Liver (tissue), 9 donors: Measurements from ENCODE around the gene KCTD6. TPM values are rescaled to one million over a fixed set of nuclear protein-coding genes. Genes with fewer than 3 reads are reported as not detected.
A peak's percentile ranks its signal among the peaks of the same experiment; 100 is the strongest.

Source experiments
- DNase-seq: peaks from one replicate; pipeline ENCODE4 v3.0.0-alpha.2; 2017; ENCODE audit warnings: low spot score
- H3K27ac ChIP-seq, 2 donors: one replicate each; pipeline ENCODE4 v1.7.0; 2013; ENCODE audit warnings: inconsistent platforms in 2 of 2, low read length in 2 of 2, control low read depth in 1 of 2, low read depth in 1 of 2, mild to moderate bottlenecking in 1 of 2
- H3K27me3 ChIP-seq, 4 donors: one replicate each; pipeline versions ENCODE4 v1.6.1 to v1.7.0; 2013; ENCODE audit warnings: low read length in 3 of 4, inconsistent platforms in 1 of 4, mild to moderate bottlenecking in 1 of 4, moderate library complexity in 1 of 4; ENCODE audit not compliant: control insufficient read depth in 4 of 4, insufficient read depth in 4 of 4
- H3K36me3 ChIP-seq, 4 donors: one replicate each; pipeline versions ENCODE4 v1.6.1 to v1.7.0; 2013; ENCODE audit warnings: low read length in 3 of 4, mild to moderate bottlenecking in 3 of 4, low read depth in 1 of 4, moderate library complexity in 1 of 4; ENCODE audit not compliant: control insufficient read depth in 4 of 4, insufficient read depth in 3 of 4
- H3K4me1 ChIP-seq, 4 donors: one replicate each; pipeline versions ENCODE4 v1.6.1 to v1.7.0; 2013; ENCODE audit warnings: low read length in 3 of 4, mild to moderate bottlenecking in 3 of 4, moderate library complexity in 1 of 4; ENCODE audit not compliant: control insufficient read depth in 4 of 4, insufficient read depth in 4 of 4
- H3K4me3 ChIP-seq, 3 donors: one replicate each; pipeline versions ENCODE4 v1.6.1 to v1.7.0; 2013; ENCODE audit warnings: low read length in 3 of 3, control low read depth in 1 of 3, low read depth in 1 of 3, mild to moderate bottlenecking in 1 of 3
- H3K9ac ChIP-seq, 2 donors: one replicate each; pipeline ENCODE4 v1.7.0; 2013; ENCODE audit warnings: low read length in 2 of 2, mild to moderate bottlenecking in 2 of 2, moderate library complexity in 2 of 2, control low read depth in 1 of 2, low read depth in 1 of 2
- H3K9me3 ChIP-seq, 4 donors: one replicate each; pipeline versions ENCODE4 v1.6.1 to v1.7.0; 2013; ENCODE audit warnings: low read length in 3 of 4; ENCODE audit not compliant: control insufficient read depth in 4 of 4
- EGR1 ChIP-seq, 2 donors: IDR thresholded peaks; 2 replicates each; pipeline ENCODE4 v1.6.1; 2016 to 2018; ENCODE audit warnings: antibody characterized with exemption in 2 of 2, low read depth in 2 of 2
- FOXA1 ChIP-seq: IDR thresholded peaks from 2 replicates; pipeline ENCODE4 v1.6.1; 2016; ENCODE audit warnings: antibody characterized with exemption
- FOXA2 ChIP-seq: IDR thresholded peaks from 2 replicates; pipeline ENCODE4 v1.6.1; 2016; ENCODE audit warnings: antibody characterized with exemption
- GABPA ChIP-seq, 2 donors: IDR thresholded peaks in 1 of 2; conservative IDR thresholded peaks in 1 of 2; 2 replicates each; pipeline ENCODE4 v1.6.1; 2016; ENCODE audit warnings: antibody characterized with exemption in 2 of 2, mild to moderate bottlenecking in 1 of 2, moderate library complexity in 1 of 2
- HNF4A ChIP-seq, 2 donors: conservative IDR thresholded peaks; 2 replicates each; pipeline ENCODE4 v1.6.1; 2016; ENCODE audit warnings: antibody characterized with exemption in 2 of 2, mild to moderate bottlenecking in 2 of 2
- HNF4G ChIP-seq: IDR thresholded peaks from 2 replicates; pipeline ENCODE4 v1.6.1; 2016; ENCODE audit warnings: antibody characterized with exemption
- JUND ChIP-seq, 2 donors: IDR thresholded peaks; 2 replicates each; pipeline ENCODE4 v1.6.1; 2016; ENCODE audit warnings: antibody characterized with exemption in 2 of 2
- NR2F2 ChIP-seq: IDR thresholded peaks from 2 replicates; pipeline ENCODE4 v1.6.1; 2016; ENCODE audit warnings: antibody characterized with exemption
- RAD21 ChIP-seq, 2 donors: IDR thresholded peaks; 2 replicates each; pipeline ENCODE4 v1.6.1; 2016; ENCODE audit warnings: antibody characterized with exemption in 2 of 2, mild to moderate bottlenecking in 2 of 2
- RXRA ChIP-seq, 2 donors: IDR thresholded peaks; 2 replicates each; pipeline ENCODE4 v1.6.1; 2017 to 2018; ENCODE audit warnings: antibody characterized with exemption in 2 of 2, mild to moderate bottlenecking in 1 of 2
- SP1 ChIP-seq: IDR thresholded peaks from 2 replicates; pipeline ENCODE4 v1.6.1; 2018; ENCODE audit warnings: antibody characterized with exemption, mild to moderate bottlenecking
- TAF1 ChIP-seq: conservative IDR thresholded peaks from 2 replicates; pipeline ENCODE4 v1.6.1; 2016; ENCODE audit warnings: antibody characterized with exemption, mild to moderate bottlenecking
- YY1 ChIP-seq: IDR thresholded peaks from 2 replicates; pipeline ENCODE4 v1.6.1; 2016; ENCODE audit warnings: antibody characterized with exemption, mild to moderate bottlenecking
- WGBS: extraction: QIAGEN DNeasy Blood & Tissue Kit; methylation state at CpG from one replicate; pipeline ENCODE4 v1.1.7; 2013; 5-methylcytosine and 5-hydroxymethylcytosine counted together
- polyA plus RNA-seq, 2 donors: library from polyadenylated mRNA; stranded (reverse) in 1 of 2; unstranded in 1 of 2; fragments of 200-250 nt in 1 of 2; fragments of >200 nt in 1 of 2; fragmentation: Nextera tagmentation in 1 of 2; extraction: Ambion mirVana in 1 of 2; gene quantifications; one replicate each; pipeline versions ENCODE4 v1.2.1 to v1.2.3, GENCODE V29; 2013 to 2015
- total RNA-seq, 2 donors: library from RNA; depleted of rRNA; stranded (reverse); fragments of >200 nt; gene quantifications; one replicate each; pipeline ENCODE4 v1.2.3, GENCODE V29; 2014
- TF ChIP-seq, protein P1 (sequence below): IDR thresholded peaks from 2 replicates; pipeline ENCODE4 v1.6.1; 2016; ENCODE audit warnings: antibody characterized with exemption
- TF ChIP-seq, protein P2 (sequence below): IDR thresholded peaks from 2 replicates; pipeline ENCODE4 v1.6.1; 2016; ENCODE audit warnings: antibody characterized with exemption
- TF ChIP-seq, protein P3 (sequence below): IDR thresholded peaks from 2 replicates; pipeline ENCODE4 v1.6.1; 2016; ENCODE audit warnings: antibody characterized with exemption
- TF ChIP-seq, protein P4 (sequence below): fragments of 150-350 bp; IDR thresholded peaks from 2 replicates; pipeline ENCODE4 v1.5.1; 2017; ENCODE audit warnings: improper control_type of control experiment, low read depth, low read length; ENCODE audit not compliant: missing input control
- TF ChIP-seq, protein P5 (sequence below): IDR thresholded peaks from 2 replicates; pipeline ENCODE4 v1.6.1; 2016; ENCODE audit warnings: antibody characterized with exemption, mild to moderate bottlenecking
- donor health status: healthy.
- donor health status: healthy.
- donor health status: healthy.
- donor health status: healthy.
- donor health status: healthy.

The KCTD6 gene
- total RNA-seq (10 to 100 TPM; 10.7 to 13.8 TPM), polyA plus RNA-seq (10 to 100 TPM in 1 of 2 donors, 1 to 10 TPM in 1; 6.5 to 10.0 TPM)

DNA sequence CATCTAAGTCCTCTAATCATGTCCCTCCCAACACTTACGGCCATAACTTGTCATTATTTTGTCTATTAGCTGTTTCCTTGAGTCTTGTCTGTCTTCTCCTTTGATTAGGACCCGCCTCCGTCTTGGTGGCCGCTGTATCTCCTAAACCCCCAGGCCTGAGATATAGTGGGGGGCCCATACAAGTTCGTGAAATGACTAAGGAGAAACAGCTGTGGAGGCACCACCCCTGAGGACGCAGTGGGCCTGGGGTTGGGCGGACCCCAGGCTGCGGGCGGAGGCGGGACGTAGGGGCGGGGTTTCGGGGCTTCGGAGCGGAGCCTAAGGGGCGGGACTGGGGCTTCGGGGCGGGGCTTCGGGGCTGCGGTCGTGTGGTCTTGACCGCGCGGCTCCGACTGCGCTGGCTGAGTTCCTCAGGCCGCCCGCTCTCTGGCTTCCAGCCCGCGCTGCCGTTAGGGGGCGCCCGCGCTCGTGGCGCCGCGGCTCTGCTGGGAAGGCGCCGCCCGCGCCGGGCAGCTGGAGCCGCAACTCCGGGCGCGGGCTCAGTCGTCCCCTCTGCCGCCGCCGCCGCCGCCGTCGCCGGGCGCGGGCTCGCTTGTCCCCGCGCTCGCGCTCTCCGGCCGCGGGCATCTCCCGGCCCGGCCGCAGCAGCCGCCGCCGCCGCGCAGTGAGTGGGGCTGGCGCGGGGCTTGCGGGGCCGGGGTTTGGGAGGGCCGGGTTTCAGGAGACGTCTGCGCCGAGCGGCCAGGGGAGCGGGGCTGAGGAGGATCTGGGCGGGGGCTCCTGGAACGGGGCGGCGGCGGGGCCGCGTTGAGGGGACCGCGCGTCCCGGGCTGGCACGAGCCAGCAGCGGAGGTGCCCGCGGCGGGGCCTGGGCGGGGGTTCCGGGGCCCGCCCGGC is at the start of gene KCTD6:
KCTD6 (plus strand) TSS at position 591 of the 897 bp plus-strand sequence. CDS start 6,660 bp downstream, outside the sequence.
- peak; percentile 98 for DNase-seq
- Histone ChIP-seq H3K36me3 (no peaks in the 10 kb centered on the region), H3K4me3 (peak within 1 kb of the TSS; percentile 87 to 98 (median 89)), H3K27ac (peak within 1 kb of the TSS; percentile 81 to 86), H3K27me3 (no peaks in the 10 kb centered on the region), H3K9me3 (no peaks in the 10 kb centered on the region), H3K9ac (peak within 1 kb of the TSS; percentile 88 to 89), H3K4me1 (peaks cover 8 to 65% (median 47%) of the 10 kb centered on the region in 4 donors)
- TF ChIP-seq, protein P1, sequence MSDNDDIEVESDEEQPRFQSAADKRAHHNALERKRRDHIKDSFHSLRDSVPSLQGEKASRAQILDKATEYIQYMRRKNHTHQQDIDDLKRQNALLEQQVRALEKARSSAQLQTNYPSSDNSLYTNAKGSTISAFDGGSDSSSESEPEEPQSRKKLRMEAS = no peak
- no peak for TF ChIP-seq TAF1
- no peak for TF ChIP-seq RXRA (IDR thresholded peaks at IDR 0.05)
- TF ChIP-seq SP1 = peak; percentile 53
- TF ChIP-seq, protein P2, sequence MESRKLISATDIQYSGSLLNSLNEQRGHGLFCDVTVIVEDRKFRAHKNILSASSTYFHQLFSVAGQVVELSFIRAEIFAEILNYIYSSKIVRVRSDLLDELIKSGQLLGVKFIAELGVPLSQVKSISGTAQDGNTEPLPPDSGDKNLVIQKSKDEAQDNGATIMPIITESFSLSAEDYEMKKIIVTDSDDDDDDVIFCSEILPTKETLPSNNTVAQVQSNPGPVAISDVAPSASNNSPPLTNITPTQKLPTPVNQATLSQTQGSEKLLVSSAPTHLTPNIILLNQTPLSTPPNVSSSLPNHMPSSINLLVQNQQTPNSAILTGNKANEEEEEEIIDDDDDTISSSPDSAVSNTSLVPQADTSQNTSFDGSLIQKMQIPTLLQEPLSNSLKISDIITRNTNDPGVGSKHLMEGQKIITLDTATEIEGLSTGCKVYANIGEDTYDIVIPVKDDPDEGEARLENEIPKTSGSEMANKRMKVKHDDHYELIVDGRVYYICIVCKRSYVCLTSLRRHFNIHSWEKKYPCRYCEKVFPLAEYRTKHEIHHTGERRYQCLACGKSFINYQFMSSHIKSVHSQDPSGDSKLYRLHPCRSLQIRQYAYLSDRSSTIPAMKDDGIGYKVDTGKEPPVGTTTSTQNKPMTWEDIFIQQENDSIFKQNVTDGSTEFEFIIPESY = no peak
- peak; percentile 22 for TF ChIP-seq YY1
- no peak for TF ChIP-seq FOXA1
- no peak for TF ChIP-seq GABPA (IDR thresholded peaks at IDR 0.05 in 1 of 2, conservative IDR thresholded peaks at IDR 0.05 in 1 of 2)
- TF ChIP-seq, protein P3, sequence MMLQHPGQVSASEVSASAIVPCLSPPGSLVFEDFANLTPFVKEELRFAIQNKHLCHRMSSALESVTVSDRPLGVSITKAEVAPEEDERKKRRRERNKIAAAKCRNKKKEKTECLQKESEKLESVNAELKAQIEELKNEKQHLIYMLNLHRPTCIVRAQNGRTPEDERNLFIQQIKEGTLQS = no peak
- no peak for TF ChIP-seq JUND (IDR thresholded peaks at IDR 0.05)
- peak in 1 of 2 donors; percentile 5 for TF ChIP-seq HNF4A (conservative IDR thresholded peaks at IDR 0.05)
- no peak for TF ChIP-seq HNF4G
- TF ChIP-seq FOXA2 = no peak
- TF ChIP-seq EGR1 (IDR thresholded peaks at IDR 0.05; ENCODE audit: low read depth in 2 of 2) = no peak
- TF ChIP-seq NR2F2 = no peak
- TF ChIP-seq, protein P4, sequence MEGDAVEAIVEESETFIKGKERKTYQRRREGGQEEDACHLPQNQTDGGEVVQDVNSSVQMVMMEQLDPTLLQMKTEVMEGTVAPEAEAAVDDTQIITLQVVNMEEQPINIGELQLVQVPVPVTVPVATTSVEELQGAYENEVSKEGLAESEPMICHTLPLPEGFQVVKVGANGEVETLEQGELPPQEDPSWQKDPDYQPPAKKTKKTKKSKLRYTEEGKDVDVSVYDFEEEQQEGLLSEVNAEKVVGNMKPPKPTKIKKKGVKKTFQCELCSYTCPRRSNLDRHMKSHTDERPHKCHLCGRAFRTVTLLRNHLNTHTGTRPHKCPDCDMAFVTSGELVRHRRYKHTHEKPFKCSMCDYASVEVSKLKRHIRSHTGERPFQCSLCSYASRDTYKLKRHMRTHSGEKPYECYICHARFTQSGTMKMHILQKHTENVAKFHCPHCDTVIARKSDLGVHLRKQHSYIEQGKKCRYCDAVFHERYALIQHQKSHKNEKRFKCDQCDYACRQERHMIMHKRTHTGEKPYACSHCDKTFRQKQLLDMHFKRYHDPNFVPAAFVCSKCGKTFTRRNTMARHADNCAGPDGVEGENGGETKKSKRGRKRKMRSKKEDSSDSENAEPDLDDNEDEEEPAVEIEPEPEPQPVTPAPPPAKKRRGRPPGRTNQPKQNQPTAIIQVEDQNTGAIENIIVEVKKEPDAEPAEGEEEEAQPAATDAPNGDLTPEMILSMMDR = peak; percentile 88
- TF ChIP-seq RAD21 (IDR thresholded peaks at IDR 0.05) = peak; percentile 55 to 71
- TF ChIP-seq, protein P5, sequence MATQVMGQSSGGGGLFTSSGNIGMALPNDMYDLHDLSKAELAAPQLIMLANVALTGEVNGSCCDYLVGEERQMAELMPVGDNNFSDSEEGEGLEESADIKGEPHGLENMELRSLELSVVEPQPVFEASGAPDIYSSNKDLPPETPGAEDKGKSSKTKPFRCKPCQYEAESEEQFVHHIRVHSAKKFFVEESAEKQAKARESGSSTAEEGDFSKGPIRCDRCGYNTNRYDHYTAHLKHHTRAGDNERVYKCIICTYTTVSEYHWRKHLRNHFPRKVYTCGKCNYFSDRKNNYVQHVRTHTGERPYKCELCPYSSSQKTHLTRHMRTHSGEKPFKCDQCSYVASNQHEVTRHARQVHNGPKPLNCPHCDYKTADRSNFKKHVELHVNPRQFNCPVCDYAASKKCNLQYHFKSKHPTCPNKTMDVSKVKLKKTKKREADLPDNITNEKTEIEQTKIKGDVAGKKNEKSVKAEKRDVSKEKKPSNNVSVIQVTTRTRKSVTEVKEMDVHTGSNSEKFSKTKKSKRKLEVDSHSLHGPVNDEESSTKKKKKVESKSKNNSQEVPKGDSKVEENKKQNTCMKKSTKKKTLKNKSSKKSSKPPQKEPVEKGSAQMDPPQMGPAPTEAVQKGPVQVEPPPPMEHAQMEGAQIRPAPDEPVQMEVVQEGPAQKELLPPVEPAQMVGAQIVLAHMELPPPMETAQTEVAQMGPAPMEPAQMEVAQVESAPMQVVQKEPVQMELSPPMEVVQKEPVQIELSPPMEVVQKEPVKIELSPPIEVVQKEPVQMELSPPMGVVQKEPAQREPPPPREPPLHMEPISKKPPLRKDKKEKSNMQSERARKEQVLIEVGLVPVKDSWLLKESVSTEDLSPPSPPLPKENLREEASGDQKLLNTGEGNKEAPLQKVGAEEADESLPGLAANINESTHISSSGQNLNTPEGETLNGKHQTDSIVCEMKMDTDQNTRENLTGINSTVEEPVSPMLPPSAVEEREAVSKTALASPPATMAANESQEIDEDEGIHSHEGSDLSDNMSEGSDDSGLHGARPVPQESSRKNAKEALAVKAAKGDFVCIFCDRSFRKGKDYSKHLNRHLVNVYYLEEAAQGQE = no peak
- WGBS = 1% methylated on average over 104 of the region's 104 CpGs
